ENCODE measurements around the gene PTPN2.
"Not testable (repeated sequence)": the region's sequence is repeated elsewhere in the genome, so short reads cannot be mapped to it uniquely, and the experiment has no call there.

- TF ChIP-seq, protein P1, sequence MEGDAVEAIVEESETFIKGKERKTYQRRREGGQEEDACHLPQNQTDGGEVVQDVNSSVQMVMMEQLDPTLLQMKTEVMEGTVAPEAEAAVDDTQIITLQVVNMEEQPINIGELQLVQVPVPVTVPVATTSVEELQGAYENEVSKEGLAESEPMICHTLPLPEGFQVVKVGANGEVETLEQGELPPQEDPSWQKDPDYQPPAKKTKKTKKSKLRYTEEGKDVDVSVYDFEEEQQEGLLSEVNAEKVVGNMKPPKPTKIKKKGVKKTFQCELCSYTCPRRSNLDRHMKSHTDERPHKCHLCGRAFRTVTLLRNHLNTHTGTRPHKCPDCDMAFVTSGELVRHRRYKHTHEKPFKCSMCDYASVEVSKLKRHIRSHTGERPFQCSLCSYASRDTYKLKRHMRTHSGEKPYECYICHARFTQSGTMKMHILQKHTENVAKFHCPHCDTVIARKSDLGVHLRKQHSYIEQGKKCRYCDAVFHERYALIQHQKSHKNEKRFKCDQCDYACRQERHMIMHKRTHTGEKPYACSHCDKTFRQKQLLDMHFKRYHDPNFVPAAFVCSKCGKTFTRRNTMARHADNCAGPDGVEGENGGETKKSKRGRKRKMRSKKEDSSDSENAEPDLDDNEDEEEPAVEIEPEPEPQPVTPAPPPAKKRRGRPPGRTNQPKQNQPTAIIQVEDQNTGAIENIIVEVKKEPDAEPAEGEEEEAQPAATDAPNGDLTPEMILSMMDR (IDR thresholded peaks at IDR 0.05), result not testable (repeated sequence)
- TF ChIP-seq POLR2A (IDR thresholded peaks at IDR 0.05), result not testable (repeated sequence)
These were observed 128.4 kb downstream of the PTPN2 start for GRCh38 chr18:12755606-12756005.

Data from uterus (tissue), 2 donors.